Activated T-helper 9 cell treated with anti-CD3 and anti-CD28 coated beads, Interleukin-2, amount 50 U/mL, for 16 hours (primary cell): Measurements from ENCODE around the gene MAP1LC3B2.

Experiments
- DNase-seq: peaks from one replicate; pipeline ENCODE4 v3.0.0-alpha.2; 2020; ENCODE audit warnings: low read depth

MAP1LC3B2 gene

DNA sequence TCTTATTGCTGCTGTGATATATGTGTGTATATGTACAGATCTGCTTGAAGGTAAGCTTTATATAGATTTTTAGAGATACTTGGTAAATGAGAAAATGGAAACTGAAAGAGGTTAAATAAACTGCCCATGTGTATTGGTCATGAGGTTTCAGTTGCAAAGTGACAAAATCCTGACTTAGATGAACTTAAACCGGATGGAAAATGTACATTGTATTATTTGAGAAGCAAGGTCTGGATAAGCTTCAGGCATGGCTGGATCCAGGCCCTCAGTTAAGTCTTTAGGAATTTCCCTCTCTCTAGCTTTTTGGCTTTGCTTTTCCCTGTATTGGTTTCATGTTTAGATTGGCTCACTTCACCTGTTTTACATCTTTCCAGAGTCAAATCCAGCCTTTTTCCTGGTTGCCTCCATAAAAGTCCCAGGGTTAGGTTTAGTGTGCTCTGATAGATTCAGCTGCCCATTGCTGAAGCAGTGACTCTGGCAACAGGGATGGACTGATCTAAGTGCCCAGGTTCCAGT lies 21.0 kb upstream of the MAP1LC3B2 start:
- no peak for DNase-seq

DNA sequence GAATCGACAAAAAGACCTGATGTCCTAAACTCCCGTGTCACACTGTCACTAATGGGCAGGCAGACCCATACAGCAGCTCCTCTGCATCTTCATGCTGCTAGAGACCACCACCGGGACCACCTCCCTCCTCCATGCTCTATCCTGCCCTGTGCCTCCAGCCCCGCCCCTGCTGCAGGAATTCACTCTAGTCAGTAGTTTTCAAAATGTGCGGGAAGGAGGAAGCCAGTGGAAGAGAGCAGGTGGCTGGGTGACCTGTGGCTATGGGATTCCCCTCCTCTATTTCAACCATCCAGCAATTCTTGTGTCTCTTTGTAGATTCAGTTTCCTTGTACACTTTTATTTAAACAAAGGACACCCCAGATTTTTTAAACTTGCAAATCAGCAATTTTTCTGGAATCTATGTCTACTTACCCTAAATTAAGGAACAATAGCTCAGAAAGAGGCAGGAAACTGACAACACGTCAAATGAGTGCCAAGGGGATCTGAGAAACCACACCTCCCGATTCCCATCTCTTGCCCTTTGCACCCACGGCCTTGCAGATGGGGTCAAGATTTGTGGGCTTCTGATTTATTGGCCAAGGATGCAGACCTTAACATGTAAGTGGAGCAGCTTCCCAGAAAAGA lies 20.4 kb upstream of the MAP1LC3B2 start:
- DNase-seq: no peak

DNA sequence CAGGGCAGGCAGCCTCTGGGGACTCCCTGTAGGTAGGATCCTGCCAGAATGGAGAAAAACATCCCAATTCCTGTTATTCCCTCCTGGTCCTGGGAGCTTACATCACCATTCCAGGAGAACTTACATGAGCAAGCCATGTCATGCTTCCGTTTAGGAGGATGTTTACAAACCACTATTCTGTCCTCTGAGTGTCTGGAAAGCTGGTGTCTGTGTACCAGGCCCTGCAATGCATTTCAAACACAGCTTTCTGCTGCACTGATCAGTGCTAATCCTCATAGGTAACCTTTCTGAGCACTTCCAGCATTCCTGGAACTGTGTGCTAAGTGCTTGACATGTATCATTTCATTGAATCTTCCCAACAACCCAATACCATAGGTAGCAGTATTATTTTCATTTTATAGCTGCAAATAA lies 19.8 kb upstream of the MAP1LC3B2 start:
- DNase-seq: no peak

DNA sequence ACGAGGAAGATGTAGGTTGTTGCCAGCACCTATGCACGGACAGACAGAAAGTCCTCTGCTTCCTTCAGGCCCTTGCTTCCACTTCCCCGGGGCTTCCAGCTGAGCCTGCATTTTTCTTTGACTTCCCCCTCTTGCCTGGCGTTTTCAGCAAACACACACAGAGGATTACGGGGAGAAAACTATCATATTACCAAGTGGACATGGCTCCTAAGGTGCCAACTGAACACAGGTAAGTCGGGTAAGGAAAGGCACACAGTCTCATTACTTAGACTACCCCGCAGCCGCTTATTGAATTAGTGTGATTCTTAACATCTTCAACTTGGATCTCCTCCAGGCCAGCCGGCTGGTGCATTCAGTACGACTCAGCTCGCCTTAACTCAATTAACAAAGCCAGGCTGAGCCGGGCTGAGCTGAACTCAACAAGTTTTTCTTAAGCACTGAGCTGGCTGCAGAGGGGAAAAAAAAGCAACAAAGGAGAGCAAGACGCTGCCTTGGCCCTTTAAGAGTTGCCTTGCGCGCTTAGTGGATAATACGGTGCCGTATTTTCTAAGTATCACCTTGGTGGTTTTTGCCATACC lies 19.2 kb upstream of the MAP1LC3B2 start:
- DNase-seq: no peak

DNA sequence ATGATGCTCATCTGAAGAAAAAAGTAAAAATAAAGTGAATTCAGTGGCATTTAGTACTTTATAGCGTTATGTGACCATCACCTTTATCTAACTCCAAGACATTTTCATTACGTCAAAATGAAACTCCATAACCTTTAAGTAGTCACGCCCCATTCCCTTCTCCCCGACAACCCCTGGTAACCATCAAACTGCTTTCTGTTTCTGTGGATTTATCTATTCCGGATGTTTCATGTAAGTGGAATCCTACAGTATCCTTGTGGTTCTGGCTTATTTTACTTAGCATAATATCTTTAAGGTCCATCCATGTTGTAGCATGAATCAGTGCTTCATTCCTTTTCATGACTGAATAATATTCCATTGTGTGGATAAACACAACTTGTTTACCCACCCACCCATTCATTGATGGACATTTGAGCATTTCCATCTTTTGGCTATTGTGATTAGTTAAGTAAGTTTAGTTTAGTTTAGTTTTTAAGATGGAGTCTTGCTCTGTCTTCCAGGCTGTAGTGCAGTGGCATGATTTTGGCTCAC lies 18.5 kb upstream of the MAP1LC3B2 start:
- DNase-seq: no peak

DNA sequence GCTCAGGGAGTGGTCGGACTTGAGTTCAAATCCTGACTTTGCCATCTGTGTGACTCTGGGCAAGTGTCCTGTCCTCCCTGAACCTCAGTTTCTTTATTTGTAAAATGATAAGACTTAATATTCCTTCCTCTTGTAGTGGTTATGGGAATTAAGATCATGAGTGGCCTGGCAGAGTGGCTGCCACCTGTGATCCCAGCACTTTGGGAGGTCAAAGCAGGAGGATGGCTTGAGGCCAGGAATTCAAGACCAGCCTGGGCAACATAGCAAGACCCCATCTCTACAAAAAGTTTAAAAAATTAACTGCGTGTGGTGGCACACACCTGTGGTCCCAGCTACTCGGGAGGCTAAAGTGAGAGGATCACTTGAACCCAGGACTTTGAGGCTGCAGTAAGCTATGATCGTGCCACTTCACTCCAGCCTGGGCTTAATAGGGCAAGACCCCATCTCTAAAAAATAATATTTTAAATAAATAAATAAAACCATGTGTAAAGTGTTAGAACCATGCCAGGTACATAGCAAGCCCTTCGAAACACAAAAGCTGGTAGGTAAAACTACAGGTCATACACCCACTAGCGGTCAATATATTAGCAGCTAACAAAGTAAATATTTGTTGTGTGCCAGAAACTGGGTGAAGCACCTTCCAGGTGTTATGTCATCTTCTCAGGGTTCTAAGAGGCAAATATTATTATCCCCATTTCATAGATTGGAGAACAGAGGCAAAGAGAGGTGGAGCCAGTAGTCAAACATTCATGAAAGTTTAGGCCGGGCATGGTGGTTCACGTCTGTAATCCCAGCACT lies 17.4 kb upstream of the MAP1LC3B2 start:
- DNase-seq: no peak

DNA sequence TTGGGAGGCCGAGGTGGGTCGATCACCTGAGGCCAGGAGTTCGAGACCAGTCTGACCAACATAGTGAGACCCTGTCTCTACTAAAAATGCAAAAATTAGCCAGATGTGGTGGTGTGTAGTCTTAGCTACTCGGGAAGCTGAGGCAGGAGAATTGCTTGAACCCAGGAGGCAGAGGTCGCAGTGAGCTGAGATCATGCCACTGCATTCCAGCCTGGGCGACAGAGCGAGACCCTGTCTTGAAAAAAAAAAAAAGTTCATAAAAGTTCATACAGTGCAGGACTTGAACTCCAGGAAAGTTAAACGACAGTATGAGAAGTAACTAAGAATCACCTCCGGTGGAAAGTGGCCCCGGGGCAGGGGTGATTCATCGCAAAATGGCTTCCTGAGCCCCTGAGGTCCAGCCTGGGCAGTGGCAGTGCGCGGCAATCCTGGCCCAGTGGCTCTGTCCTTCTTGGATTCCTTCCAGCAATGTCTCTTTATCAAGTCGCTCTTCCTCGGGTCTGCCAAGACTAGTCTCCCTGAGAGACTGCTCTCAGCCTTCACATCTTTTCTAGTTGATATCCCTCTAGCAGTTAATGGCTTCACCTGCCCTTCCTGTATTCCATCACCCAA lies 16.7 kb upstream of the MAP1LC3B2 start:
- no peak for DNase-seq

DNA sequence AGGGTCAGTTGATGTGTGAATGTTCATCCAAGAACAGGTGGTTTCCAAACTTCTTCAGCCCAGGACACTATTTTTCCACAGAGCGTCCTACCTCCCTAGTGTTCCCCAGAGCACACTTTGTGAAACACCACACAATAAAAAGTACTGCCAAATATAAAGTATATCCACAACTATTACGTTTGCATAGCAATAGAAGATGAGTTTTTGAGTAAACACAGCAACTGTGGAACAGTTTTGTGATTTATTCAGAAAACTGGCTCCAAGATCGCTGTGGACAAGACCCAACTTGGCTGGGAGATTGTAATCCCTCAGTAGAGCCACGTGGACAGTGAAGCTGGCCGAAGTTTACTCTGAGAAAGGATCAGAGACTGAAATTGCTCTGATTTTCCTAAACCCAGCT lies 14.5 kb upstream of the MAP1LC3B2 start:
- no peak for DNase-seq

DNA sequence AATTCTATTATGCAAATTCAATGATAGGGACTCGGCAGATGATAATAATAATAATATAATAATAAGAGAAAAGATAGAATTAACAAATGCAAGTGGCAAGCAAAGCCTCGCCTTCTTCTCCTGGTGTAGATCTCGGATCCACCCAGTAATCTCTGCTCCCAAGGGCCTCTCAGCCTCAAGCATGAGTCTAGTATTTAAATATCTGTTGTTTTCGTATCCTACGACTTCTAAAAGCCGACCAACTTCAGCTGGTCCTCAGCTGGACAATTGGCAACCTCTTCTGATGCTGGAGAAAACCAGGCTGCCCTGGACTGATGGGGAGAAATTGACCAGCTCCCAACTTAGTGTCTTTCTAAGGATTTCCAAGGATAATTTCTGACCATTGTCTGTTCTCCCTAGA lies 14.0 kb upstream of the MAP1LC3B2 start:
- DNase-seq: no peak

DNA sequence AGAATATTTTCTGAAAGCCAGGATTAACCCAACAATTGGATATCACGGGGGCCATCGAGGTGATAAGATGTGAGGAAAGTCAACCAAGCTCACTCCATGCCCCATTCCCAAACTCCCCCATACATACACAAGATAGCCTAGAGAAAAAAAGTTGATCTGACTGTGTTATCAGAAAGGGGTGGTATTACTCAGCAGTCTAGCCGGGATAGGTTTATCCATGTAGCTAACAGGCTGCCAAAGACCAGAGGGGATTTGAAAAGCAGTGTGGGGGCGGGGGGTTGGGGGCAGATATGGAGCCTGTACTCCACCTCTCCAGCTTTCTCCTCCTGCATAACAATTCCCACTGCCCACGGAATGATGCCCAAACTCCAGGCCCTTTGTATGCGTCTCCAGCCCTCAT lies 13.2 kb upstream of the MAP1LC3B2 start:
- DNase-seq: no peak

DNA sequence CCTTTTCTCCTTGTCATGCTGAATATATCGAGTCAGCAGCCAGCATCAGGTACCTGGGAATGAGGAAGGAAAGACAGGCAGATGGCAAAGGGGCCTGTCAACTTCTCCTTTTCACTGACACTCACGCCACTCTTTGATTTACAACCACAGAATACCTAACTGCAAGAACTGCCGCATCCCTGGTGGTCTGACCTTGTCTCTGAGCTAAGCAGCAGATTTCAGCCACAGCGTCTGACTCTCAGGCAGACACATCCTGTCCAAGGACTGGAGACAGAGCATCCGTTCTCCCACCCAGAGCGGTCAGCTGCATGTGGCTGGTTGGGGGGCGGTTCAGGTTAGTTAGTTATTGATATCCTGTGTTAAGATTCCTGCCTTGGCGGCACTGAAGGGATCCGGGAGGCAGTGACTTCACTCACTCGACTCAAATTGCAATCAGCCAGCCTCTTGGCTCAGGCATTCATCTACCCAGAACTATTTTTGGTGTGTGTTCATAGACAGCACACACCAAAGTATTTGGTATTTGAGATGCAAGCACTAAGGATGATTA lies 11.2 kb upstream of the MAP1LC3B2 start:
- DNase-seq: no peak

DNA sequence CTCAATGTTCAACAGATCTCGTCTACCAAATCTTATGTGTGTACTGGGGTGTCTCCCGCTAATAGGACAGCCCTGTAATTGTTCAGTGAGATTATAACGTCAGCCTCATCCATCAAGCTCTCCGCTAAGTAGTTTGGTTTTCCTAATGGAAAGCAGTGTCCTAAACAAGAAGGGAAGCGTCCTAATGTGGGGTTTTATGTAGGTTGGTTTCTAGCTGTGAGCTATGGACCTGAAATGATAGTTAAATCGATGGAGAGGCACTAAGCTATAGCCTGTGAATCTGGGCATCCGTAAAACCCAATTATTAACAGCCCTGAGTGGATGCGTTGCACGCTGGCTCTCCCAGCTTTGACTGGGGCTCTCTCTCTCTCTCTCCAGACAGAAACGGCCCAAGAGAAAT lies 9.2 kb upstream of the MAP1LC3B2 start:
- DNase-seq: no peak

DNA sequence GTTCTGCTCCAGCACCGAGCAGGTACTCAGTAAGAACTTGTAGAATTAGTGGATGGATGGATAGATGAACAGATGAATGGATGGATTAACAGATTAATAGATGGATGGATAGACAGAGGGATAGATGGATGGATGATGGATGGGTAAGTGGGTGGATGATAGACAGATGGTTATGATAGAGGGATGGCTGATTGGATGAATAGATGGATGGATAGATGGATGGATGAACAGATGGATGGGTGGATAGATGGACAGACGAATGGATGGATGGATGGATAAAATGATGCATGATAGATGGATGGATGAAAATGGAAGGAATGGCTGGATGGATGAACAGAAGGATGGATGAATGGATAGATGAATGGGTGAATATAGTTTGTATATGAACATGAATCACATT lies 8.0 kb upstream of the MAP1LC3B2 start:
- DNase-seq: no peak

DNA sequence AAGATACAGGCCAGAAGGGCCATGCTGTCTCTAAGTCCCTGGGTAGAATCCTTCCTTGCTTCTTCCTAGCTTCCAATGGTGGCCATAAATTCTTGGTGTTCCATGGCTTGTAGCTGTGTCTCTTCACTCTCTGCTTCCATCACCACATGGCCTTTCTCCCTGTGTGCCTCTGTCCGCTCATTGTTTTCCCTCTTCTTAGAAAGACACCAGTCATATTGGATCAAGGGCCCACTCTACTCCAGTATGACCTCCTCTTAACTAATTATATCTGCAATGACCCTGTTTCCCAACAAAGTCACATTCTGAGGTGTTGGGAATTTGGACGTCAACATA lies 7.6 kb upstream of the MAP1LC3B2 start:
- no peak for DNase-seq

DNA sequence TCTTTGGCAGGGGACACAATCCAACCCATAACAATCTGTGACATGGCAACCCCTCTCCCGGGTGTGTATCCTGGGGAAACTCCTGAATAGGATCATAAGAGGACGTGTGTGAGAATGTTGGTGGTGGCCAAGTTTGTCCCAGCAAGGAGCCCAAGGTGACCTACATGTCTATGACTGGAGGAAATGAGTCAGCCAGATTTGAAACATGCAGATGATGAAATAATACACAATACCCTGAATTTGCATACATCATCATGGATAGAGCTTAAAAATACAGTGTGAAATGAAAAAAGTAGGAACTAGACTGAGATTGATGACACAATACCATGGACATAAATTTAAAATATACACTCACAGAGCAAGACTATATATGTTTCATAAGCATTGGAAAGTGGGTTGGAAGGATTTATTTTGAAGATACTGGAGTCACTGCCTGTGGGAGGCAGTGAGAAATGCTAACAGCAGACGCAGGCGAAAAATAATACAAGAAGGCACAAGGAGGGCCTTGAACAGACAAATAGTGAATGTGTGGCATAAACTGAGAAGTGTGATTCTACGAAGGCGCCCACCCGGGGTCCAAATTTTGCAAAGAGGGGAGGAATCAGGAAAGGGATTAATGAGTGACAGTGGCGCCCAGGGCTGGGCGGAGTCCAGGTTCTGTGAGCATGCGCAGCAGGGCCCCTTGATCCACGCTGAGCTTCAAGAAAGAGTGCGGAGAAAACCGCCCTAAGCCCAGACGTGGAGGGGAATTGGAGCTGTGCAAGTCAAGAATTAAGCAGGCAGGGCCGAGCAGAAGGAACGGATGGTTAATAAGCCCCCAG lies 7.0 kb upstream of the MAP1LC3B2 start:
- DNase-seq: no peak

DNA sequence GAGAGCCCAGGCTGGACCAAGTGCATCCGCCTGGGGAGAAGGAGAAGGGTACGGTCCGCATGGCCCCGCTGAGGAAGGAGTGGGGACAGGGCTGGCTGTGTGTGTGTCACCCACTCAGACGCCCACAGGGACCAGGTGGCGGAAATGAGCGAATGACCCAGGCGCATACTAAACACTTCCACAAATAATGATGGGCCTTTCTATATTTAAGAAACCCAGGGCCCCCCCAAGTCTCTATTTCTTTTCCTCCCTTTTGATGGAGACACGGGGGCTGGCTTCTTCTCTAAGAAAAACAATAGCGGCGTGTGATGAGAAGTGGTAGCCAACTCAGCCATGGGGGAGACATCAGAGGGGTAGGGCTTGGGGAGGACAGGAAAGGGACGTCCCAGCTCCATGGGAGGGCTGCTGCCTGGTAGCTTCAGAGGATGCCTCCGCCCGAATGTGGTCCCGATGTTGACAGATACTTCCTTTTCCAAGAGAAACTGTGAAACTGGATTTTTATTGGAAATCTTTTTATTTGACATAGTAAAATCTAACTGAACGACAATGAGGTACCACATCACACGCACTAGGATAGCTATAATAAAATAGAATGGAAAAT lies 6.3 kb upstream of the MAP1LC3B2 start:
- DNase-seq: no peak

DNA sequence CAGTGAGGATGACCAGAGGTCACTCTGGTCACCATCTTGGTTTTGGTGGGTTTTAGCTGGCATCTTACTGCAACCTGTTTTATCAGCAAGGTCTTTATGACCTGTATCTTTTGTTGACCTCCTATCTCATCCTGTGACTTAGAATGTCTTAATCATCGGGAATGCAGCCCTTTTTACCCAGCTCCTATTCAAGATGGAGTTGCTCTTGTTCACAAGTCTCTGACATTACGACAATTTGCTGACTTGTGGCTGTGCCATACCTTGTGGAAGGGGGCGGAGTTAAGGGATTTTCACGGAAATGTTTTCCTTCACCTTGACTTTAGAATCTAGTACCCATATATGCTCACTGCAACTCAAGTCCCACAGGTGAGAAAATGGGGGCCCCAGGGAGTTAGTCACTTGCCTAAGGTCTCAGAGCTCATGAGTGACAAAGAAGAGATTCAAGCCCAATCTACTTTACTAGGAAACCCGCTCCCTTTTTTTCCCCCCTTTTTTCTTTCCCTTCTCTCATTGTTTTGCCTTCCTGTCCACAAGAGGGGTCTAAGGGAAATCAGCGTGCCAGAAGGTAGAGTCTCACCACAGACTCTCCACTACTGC lies 2.7 kb upstream of the MAP1LC3B2 start:
- no peak for DNase-seq

DNA sequence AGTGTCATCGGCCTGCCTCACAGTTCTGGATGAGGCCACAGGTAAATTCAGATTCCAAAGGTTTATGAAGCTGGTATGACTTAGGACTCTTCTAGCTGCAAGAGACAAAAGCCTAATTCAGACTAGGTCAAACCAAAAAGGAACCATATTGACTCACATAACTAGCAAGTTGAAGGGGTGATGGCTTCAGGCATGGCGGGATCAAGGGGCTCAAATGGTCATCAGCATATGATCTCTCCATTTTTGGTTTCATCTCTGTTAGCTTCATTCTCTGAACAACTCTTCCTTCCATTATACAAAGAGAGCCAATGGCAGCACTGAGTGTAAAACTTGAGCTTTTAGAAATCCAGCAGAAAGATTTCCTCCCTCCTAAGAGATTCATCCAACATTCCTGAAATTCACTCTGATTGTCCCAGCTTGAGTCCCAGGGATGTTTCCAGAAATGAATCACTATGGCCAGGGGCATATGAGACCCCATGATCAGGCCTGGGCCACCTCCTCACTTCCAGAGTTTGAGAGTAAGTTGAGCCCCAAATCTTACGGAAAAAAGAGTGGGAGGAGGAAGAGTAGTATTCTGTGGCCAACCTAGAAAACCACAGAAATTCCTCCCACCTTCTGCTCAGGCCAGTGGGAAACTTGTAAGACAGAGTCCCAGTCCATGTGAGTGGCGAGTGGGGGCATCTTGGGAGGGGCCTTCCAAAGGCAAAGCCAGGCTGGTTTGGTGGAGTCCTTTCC lies 2.0 kb upstream of the MAP1LC3B2 start:
- no peak for DNase-seq

DNA sequence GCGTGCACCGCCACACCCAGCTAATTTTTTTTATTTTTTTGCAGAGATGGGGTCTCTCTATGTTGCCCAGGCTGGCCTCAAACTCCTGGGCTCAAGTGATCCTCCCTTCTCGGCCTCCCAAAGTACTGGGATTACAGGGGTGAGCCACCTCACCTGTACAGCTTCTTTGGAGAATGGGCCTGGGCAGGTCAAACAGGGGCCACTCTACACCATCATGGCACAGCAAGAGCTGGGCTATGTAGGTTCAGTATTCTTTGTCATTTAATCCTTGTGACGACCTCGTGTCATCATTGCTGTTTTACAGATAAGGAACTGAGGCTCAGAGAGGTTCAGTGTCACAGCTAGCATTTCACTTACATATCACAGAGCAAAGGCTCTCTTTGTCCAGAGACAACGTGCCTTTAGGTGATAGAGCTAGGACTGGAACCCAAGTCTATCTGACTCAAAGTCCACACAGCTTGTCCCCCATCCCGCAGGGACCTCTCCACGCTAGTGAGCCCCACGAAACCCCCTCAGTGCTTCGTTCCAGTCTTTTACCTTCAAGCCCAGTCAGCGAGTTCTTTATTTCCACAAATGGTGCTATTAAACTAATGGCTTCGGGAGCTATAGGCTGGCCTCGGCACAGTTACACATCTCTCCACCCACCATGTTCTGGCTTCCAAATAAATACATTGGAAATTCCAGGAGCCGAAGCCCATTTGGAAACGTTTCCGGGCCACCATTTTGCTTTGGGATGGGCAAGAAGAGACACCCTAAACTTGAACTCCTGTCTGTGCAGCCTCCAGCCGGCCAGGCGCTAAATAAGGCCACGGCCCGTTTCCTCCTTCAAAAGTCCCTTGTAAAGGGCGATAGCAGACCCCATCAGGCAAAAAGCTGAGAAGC lies 660 bp upstream of the MAP1LC3B2 start:
- no peak for DNase-seq
